ENCODE results near the gene CKAP5. TPM values are rescaled to one million over a fixed set of nuclear protein-coding genes. Genes with fewer than 3 reads are reported as not detected.

CKAP5 gene
- total RNA-seq, 2 donors from 2014 or later, result 30.9 to 43.2 TPM

DNA sequence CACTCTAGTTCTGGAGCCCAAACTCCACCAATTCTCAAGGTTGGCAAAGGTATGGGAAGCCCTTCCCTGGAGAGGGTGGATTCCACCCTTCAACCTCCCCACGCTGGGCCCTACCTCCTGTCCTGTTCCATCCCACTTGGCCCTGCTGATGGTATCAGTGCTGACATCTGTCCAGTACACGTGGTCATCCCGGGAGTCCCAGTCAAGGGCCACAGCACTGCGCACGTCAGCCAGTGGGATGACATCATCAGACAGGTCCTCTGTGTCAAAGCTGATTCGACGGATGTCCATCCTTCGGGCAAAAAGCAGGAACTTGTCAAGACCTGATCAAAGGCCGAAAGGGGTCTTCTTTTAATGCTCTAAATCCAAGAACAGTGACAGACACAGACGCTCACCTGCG lies 40.1 kb upstream of the CKAP5 start:
- no peak overlapping the region for H3K4me3 ChIP-seq
- H3K27me3 ChIP-seq, result no peaks in the 10 kb centered on the region
- no peak overlapping the region for H3K27ac ChIP-seq
- TF ChIP-seq, protein P1, sequence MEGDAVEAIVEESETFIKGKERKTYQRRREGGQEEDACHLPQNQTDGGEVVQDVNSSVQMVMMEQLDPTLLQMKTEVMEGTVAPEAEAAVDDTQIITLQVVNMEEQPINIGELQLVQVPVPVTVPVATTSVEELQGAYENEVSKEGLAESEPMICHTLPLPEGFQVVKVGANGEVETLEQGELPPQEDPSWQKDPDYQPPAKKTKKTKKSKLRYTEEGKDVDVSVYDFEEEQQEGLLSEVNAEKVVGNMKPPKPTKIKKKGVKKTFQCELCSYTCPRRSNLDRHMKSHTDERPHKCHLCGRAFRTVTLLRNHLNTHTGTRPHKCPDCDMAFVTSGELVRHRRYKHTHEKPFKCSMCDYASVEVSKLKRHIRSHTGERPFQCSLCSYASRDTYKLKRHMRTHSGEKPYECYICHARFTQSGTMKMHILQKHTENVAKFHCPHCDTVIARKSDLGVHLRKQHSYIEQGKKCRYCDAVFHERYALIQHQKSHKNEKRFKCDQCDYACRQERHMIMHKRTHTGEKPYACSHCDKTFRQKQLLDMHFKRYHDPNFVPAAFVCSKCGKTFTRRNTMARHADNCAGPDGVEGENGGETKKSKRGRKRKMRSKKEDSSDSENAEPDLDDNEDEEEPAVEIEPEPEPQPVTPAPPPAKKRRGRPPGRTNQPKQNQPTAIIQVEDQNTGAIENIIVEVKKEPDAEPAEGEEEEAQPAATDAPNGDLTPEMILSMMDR (IDR thresholded peaks at IDR 0.05), result no peak
- DNase-seq (ENCODE audit: low spot score), result no peak
- no peaks in the 10 kb centered on the region for H3K9me3 ChIP-seq
- peaks cover 42% of the 10 kb centered on the region for H3K36me3 ChIP-seq
- no peaks in the 10 kb centered on the region for H3K4me1 ChIP-seq

GRCh38 chr11:46879056-46879585 lies 33.0 kb upstream of the CKAP5 start:
- no peaks in the 10 kb centered on the region for H3K9me3 ChIP-seq
- no peaks in the 10 kb centered on the region for H3K27me3 ChIP-seq
- TF ChIP-seq, protein P1 (IDR thresholded peaks at IDR 0.05), result no peak
- H3K27ac ChIP-seq, result no peak overlapping the region
- no peak for DNase-seq (ENCODE audit: low spot score)
- H3K4me3 ChIP-seq, result no peak overlapping the region
- peaks cover 61% of the 10 kb centered on the region for H3K36me3 ChIP-seq
- no peaks in the 10 kb centered on the region for H3K4me1 ChIP-seq

- no peaks in the 10 kb centered on the region for H3K27me3 ChIP-seq
- no peak overlapping the region for H3K27ac ChIP-seq
- no peak for DNase-seq (ENCODE audit: low spot score)
- no peaks in the 10 kb centered on the region for H3K4me1 ChIP-seq
- H3K9me3 ChIP-seq, result no peaks in the 10 kb centered on the region
- peaks cover 62% of the 10 kb centered on the region for H3K36me3 ChIP-seq
- H3K4me3 ChIP-seq, result no peak overlapping the region
- TF ChIP-seq, protein P1 (IDR thresholded peaks at IDR 0.05), result no peak
Measured at GRCh38 chr11:46877580-46877979, 31.5 kb upstream of the CKAP5 start.

DNA sequence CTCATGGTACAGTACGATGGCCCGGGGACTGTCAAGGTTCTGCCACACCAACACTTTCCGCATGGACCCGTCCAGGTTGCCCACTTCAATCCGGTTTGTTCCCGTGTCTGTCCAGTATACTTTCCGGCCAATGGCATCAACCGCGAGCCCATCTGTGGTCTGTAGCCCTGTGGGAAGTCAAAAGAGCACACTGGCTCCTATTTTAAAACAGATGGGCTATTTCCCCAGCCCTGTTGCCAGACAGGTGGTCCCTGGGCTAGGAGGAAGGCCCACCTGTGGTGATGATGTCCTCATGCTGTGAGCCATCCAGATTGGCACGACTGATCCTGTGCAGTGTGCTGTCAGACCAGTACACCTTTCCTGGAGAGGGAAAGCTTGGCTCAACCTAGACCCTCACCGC lies 30.4 kb upstream of the CKAP5 start:
- TF ChIP-seq, protein P1 (IDR thresholded peaks at IDR 0.05), result no peak
- Histone ChIP-seq H3K4me3 (no peak overlapping the region), H3K27ac (no peak overlapping the region), H3K4me1 (no peaks in the 10 kb centered on the region), H3K36me3 (peaks cover 72% of the 10 kb centered on the region), H3K9me3 (no peaks in the 10 kb centered on the region), H3K27me3 (no peaks in the 10 kb centered on the region)
- no peak for DNase-seq (ENCODE audit: low spot score)

DNA sequence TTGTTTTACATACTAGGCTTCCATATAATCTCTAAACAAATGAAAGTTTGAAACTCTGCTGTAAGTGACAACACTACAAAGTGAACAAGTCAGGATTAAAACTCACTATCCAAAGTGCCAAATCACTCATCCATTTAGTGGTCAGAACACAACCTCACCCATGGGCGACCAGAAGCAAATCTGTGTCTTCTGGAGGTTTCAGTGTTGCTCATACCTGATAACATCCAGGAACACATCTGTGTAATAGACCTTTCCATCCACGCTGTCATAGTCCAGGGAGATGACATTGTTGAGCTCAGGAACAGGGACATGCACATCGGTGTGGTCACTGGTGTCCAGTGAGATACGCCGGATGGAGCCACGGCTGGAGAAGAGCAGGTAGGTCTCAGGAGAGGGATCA lies 28.5 kb upstream of the CKAP5 start:
- no peaks in the 10 kb centered on the region for H3K4me1 ChIP-seq
- H3K9me3 ChIP-seq, result no peaks in the 10 kb centered on the region
- no peak for DNase-seq (ENCODE audit: low spot score)
- H3K27ac ChIP-seq, result no peak overlapping the region
- H3K36me3 ChIP-seq, result peaks cover 85% of the 10 kb centered on the region
- no peaks in the 10 kb centered on the region for H3K27me3 ChIP-seq
- TF ChIP-seq, protein P1 (IDR thresholded peaks at IDR 0.05), result no peak
- H3K4me3 ChIP-seq, result no peak overlapping the region

DNA sequence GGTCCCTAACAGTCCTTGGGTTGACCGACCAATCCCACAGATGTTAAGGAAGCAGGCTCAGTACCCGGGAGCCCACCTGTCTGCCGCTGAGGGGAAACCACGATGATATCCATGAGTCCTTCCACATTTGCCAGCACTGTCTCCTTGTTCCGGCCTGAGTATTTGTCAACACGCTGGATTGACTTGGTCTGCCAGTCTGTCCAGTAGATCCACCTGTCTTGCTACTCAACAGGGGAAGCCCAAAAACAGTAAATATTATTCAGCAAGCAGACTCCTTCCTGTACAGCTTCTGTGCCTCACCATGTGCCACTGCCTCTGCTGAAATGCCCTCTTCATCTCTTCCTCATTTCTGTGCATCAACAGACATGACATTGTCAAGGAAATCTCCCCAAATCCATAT lies 22.8 kb upstream of the CKAP5 start:
- no peak for DNase-seq (ENCODE audit: low spot score)
- peaks cover 78% of the 10 kb centered on the region for H3K36me3 ChIP-seq
- no peak overlapping the region for H3K4me3 ChIP-seq
- TF ChIP-seq, protein P1 (IDR thresholded peaks at IDR 0.05), result no peak
- no peaks in the 10 kb centered on the region for H3K27me3 ChIP-seq
- H3K9me3 ChIP-seq, result no peaks in the 10 kb centered on the region
- no peaks in the 10 kb centered on the region for H3K4me1 ChIP-seq
- no peak overlapping the region for H3K27ac ChIP-seq
